GM21360 (cell line): ENCODE measurements around the gene SEMA3B.
"Not testable (repeated sequence)": the region's sequence is repeated elsewhere in the genome, so short reads cannot be mapped to it uniquely, and the experiment has no call there.

ENCODE experiments used
- ATAC-seq: cut with Tn5 transposase; IDR thresholded peaks from one replicate; pipeline ENCODE4 v1.9.1; 2021; ENCODE audit warnings: mild to moderate bottlenecking, moderate library complexity; ENCODE audit not compliant: unreplicated experiment

The SEMA3B gene

GRCh38 chr3:50237754-50238548 lies 31.0 kb upstream of the SEMA3B start:
- ATAC-seq = peak; percentile 34

GRCh38 chr3:50238549-50239026 lies 30.4 kb upstream of the SEMA3B start:
- ATAC-seq = no peak

- ATAC-seq = no peak
Observed at GRCh38 chr3:50239649-50240048, 29.3 kb upstream of the SEMA3B start.

GRCh38 chr3:50241163-50241562 lies 27.8 kb upstream of the SEMA3B start:
- no peak for ATAC-seq

- ATAC-seq = no peak
Observed at GRCh38 chr3:50241713-50242380, 27.1 kb upstream of the SEMA3B start.

- no peak for ATAC-seq
Observed at GRCh38 chr3:50242381-50242770, 26.6 kb upstream of the SEMA3B start.

GRCh38 chr3:50242851-50243542 lies 25.9 kb upstream of the SEMA3B start:
- ATAC-seq = no peak

- no peak for ATAC-seq
Observed at GRCh38 chr3:50243543-50243895, 25.4 kb upstream of the SEMA3B start.

- not testable (repeated sequence) for ATAC-seq
Observed at GRCh38 chr3:50244813-50245212, 24.1 kb upstream of the SEMA3B start.

GRCh38 chr3:50245251-50245745 lies 23.6 kb upstream of the SEMA3B start:
- no peak for ATAC-seq

- peak; percentile 66 for ATAC-seq
Observed at GRCh38 chr3:50245831-50246516, 23.0 kb upstream of the SEMA3B start.

- ATAC-seq = no peak
Observed at GRCh38 chr3:50246517-50246954, 22.4 kb upstream of the SEMA3B start.

GRCh38 chr3:50248387-50248786 lies 20.6 kb upstream of the SEMA3B start:
- no peak for ATAC-seq

GRCh38 chr3:50249457-50249856 lies 19.5 kb upstream of the SEMA3B start:
- ATAC-seq = no peak

- no peak for ATAC-seq
Observed at GRCh38 chr3:50250514-50250913, 18.4 kb upstream of the SEMA3B start.

GRCh38 chr3:50251220-50251619 lies 17.7 kb upstream of the SEMA3B start:
- ATAC-seq = no peak

GRCh38 chr3:50254577-50255250 lies 14.2 kb upstream of the SEMA3B start:
- ATAC-seq = no peak

GRCh38 chr3:50255251-50255615 lies 13.7 kb upstream of the SEMA3B start:
- no peak for ATAC-seq

- ATAC-seq = no peak
Observed at GRCh38 chr3:50256978-50257890, 11.7 kb upstream of the SEMA3B start.
